ENCODE measurements around the gene SLC16A8. TPM values are rescaled to one million over a fixed set of nuclear protein-coding genes. Genes with fewer than 3 reads are reported as not detected.

The SLC16A8 gene
- total and polyA plus RNA-seq, 2 of the 13 experiments (the other 11 are each of a cell fraction or from before 2014, with no cell fraction given): not detected

DNA sequence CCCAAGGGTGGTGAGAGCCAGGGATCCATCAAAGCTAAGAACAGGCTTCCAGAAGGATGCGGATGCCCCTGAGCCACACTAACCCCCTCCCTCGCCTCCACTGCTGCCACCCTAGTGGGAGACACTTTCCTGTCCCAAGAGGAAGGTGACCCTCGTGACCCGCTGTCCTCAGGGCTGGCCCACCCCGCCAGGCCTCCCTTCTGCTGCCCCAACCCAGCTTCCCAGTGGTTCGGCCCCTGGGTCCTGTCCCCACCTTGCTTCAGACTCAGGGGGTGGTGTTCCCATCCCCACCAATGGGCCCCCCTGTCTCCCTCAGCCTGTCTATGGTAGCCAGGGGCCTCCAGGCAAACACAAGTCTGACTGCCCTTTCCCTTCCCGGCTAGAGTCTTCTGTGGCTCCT is 33.3 kb downstream of the SLC16A8 start (continued):
- TF ChIP-seq, protein P1, sequence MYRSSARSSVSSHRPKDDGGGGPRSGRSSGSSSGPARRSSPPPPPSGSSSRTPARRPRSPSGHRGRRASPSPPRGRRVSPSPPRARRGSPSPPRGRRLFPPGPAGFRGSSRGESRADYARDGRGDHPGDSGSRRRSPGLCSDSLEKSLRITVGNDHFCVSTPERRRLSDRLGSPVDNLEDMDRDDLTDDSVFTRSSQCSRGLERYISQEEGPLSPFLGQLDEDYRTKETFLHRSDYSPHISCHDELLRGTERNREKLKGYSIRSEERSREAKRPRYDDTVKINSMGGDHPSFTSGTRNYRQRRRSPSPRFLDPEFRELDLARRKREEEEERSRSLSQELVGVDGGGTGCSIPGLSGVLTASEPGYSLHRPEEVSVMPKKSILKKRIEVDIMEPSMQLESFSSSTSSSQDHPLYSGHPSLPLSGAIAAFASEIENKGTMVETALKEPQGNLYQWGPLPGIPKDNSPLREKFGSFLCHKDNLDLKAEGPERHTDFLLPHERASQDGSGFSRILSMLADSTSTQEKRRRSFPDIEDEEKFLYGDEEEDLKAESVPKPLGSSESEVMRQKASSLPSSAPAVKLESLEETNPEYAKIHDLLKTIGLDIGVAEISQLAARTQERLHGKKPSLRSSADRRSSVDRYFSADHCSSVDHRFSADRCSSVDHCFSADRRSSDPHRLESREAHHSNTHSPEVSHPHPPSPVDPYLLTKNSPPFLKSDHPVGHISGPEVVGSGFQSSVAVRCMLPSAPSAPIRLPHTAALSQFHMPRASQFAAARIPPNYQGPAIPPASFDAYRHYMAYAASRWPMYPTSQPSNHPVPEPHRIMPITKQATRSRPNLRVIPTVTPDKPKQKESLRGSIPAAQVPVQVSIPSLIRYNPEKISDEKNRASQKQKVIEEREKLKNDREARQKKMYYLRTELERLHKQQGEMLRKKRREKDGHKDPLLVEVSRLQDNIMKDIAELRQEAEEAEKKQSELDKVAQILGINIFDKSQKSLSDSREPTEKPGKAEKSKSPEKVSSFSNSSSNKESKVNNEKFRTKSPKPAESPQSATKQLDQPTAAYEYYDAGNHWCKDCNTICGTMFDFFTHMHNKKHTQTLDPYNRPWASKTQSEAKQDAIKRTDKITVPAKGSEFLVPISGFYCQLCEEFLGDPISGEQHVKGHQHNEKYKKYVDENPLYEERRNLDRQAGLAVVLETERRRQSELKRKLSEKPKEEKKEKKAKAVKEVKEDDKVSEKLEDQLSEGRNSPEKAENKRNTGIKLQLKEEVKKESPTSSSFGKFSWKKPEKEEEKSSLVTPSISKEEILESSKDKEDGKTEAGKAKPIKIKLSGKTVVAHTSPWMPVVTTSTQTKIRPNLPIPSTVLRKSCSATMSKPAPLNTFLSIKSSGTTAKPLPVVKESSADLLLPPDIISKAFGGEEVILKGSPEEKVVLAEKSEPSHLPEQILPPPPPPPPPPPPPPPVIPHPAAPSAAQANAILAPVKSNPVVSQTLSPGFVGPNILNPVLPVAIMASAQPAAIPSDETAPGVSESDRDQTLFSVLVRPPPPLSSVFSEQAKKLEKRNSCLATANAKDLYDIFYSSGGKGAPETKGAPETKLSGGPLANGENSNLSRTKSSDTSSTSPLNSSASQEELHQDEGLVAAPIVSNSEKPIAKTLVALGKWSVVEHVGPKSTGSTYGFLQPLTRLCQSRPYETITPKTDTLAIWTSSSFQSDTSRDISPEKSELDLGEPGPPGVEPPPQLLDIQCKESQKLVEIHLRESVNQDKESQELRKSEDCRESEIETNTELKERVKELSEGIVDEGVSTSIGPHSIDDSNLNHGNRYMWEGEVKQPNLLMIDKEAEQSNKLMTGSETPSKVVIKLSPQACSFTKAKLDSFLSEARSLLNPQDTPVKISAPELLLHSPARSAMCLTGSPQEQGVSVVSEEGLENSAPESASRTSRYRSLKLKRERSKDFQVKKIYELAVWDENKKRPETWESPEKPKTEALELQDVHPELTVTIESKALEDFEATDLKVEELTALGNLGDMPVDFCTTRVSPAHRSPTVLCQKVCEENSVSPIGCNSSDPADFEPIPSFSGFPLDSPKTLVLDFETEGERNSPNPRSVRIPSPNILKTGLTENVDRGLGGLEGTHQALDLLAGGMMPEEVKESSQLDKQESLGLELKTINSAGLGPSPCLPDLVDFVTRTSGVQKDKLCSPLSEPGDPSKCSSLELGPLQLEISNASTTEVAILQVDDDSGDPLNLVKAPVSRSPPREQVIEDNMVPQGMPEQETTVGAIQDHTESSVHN (CRISPR knock-in tag; IDR thresholded peaks at IDR 0.05): no peak

GRCh38 chr22:38049812-38050619 is 34.0 kb downstream of the SLC16A8 start:
- Histone ChIP-seq H2AFZ (ENCODE audit: low read length) (no peak overlapping the region), H3K4me1 (ENCODE audit: insufficient read depth, low read length) (peaks cover 33% of the 10 kb centered on the region), H3K4me3 (replicated peaks in 1 of 3; ENCODE audit: insufficient read depth in 1 of 3, low read depth in 2 of 3, low read length in 3 of 3) (no peak overlapping the region), H4K20me1 (ENCODE audit: insufficient read depth, low read length) (no peaks in the 10 kb centered on the region), H3K79me2 (ENCODE audit: insufficient read depth, low read length) (no peaks in the 10 kb centered on the region), H3K9me3 (ENCODE audit: low read length) (no peaks in the 10 kb centered on the region), H3K36me3 (replicated peaks in 1 of 2; ENCODE audit: control insufficient read depth in 1 of 2, insufficient read depth in 2 of 2, low read length in 2 of 2) (no peaks in the 10 kb centered on the region), H3K9ac (ENCODE audit: insufficient read depth, low read depth, low read length) (no peak overlapping the region), H3K4me2 (ENCODE audit: low read depth, low read length) (0 out of 2 replicates have a peak overlapping the region, but pooled peaks have one; percentile 12), H3K27ac (ENCODE audit: extremely low read length, insufficient read depth, low read length) (no peak overlapping the region), H3K27me3 (ENCODE audit: control insufficient read depth in 1 of 2, insufficient read depth in 2 of 2, low read length in 2 of 2) (peaks cover 2 to 34% of the 10 kb centered on the region in 2 experiments; a peak in 4 of 5 replicates)
- DNase-seq (ENCODE audit: low spot score) (no peak), FAIRE-seq (no peak), ATAC-seq (no peak)
- ChIA-PET POLR2A (no interaction called here), CTCF (ENCODE audit: low intra/inter-chr PET ratio, low total read pairs) (no interaction called here)
- TF ChIP-seq NR2F6 (IDR thresholded peaks at IDR 0.05) (0 out of 2 replicates have a peak, but pooled peaks have one; percentile 15), NR2F6 (CRISPR knock-in tag; IDR thresholded peaks at IDR 0.05) (no peak), REXO4 (CRISPR knock-in tag; IDR thresholded peaks at IDR 0.05; ENCODE audit: borderline replicate concordance) (no peak)
- in situ Hi-C loops (cut with HindIII; ENCODE audit: extremely low pct_ligation_motif_present, low pct_unique_long_range_greater_than_20kb) (loop anchor here (10.0 kb wide), 2 partner anchors 305 to 465 kb away; no protein-coding TSS in a partner anchor), intact Hi-C loops (cut with micrococcal nuclease; ENCODE audit: unreplicated experiment) (loop anchor here (5.0 to 10.0 kb wide), 2 partner anchors 215 to 462 kb away; no protein-coding TSS in a partner anchor)
- BruUV-seq (replicated peaks): no TSS peak
- 25% methylated on average over 17 of the region's 20 CpGs for WGBS (ENCODE audit: low lambda C conversion rate)
